Kasumi-1 (cell line): Measurements from ENCODE around the gene SEC14L2.
"Not testable (repeated sequence)": the region's sequence is repeated elsewhere in the genome, so short reads cannot be mapped to it uniquely, and the experiment has no call there.

Experiments
- DNase-seq, 2 experiments: peaks; one replicate each; lab custom pipeline; 2025; lab: John Stamatoyannopoulos, UW

SEC14L2 gene

DNA sequence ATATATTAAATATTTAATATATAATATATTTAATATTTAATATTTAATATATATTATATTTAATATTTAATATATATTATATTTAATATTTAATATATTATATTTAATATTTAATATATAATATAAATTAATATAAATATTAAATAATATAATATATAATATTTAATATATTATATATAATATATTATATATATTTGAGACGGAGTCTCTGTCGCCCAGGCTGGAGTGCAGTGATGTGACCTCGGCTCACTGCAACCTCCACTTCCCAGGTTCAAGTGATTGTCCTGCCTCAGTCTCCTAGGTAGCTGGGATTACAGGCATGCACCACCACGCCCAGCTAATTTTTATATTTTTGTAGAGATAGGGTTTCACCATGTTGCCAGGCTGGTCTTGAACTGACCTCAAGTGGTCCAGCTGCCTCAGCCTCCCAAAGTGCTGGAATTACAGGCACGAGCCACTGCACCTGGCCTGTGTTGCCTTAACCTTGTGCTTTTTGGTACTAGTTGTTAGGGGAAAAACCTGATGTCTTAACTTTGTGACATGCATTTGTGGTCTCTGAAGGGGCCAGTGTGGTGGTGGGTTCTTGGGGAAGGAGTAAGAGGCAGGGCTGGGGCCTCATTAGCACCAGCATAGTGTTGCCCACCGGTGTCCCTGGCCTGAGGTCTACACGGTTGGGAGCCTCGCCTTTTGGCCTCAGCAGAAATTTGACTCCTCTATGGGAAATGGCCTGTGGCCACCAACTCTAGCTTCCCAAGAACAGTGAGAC, 58.4 kb downstream of the SEC14L2 start:
- no peak for DNase-seq

DNA sequence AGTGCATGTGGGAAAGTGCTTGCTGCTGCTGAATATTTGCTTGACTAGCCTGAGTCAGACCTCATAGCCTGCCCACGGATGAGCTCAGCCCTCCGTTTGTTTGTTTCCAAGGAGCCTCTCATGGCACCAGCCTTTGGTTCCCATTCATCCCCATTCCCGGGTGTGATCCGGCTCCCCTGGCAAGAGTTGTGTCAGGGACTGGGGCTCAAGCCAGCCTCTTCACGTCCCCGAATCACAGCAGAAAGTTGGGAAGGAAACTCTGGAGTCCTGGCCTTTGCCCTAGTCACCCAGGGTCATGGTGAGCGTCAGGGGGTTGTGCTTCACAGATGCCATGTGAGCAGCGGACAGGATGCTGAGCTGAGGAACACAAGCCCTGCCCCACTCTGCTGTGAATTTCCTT, 61.2 kb downstream of the SEC14L2 start:
- DNase-seq, result no peak

DNA sequence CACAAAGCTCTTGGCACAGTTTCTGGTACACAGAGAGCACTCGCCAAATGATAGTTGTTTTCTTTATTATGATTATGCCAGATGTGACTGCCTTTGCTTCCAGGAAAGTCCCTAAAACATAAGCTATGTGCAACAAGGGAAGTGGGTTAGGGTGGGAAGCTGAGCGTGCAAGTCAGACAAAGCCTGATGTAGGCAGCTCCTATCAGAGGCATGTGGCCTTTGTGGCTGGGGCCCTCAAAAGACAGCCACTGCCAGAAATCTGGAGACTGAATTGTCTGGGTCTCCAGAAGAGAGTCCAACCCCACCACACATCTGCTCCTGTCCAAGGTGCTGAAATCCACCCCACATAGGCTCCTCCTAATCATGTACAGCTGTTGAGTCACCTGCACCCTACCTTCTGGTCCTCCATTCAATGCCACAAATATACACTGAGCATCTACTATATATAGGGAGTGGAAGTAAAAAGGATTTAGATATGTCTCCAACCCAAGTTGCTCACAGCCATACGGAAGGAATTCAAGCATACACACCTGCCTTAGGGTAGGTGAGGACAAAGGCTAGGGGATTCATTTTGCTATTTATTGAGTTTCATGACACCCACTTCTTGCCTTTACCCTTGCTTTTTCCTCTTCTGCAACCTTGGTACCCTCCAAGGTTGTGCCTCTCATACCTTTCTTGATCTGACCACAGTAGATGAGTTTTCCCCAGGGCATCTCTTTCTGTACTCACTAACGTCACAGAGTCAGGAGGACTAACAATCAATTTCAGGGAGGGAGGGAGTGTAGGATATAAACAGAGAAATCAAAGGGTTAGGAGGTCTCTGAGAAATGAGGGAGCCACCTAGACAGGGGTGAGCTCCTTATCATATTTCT, 62.6 kb downstream of the SEC14L2 start:
- peak; percentile 26 to 33 for DNase-seq

DNA sequence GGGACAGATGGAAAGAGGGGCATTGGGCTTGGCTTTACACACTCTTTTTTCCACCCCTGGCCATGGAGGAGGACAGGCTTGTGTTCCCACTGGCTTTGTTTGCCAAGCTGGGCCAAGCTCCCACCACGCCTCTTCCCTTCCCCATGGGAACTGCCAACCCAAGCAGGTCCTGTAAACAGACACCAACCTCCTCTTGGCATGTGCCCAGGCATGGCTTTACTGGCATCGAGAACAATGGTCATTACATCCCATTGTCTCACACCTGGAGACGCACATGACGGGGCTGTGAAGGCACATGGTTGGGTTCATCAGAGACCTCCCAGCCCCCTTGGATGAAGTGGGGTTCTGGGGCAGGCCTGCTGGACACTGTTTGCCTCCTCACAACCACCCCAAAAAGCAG, 63.3 kb downstream of the SEC14L2 start:
- DNase-seq, result no peak

DNA sequence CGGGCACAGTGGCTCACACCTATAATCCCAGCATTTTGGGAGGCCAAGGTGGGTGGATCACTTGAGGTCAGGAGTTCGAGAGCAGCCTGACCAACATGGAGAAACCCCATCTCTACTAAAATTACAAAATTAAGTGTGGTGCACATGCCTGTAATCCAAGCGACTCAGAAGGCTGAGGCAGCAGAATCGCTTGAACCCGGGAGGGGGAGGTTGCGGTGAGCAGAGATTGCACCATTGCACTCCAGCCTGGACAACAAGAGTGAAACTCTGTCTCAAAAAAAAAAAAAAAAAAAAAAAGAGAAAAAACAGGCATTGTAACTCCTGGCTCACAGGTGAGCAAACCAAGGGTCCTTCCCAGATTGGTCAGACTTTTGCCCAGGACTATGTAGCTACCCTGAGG, 63.7 kb downstream of the SEC14L2 start:
- not testable (repeated sequence) for DNase-seq

DNA sequence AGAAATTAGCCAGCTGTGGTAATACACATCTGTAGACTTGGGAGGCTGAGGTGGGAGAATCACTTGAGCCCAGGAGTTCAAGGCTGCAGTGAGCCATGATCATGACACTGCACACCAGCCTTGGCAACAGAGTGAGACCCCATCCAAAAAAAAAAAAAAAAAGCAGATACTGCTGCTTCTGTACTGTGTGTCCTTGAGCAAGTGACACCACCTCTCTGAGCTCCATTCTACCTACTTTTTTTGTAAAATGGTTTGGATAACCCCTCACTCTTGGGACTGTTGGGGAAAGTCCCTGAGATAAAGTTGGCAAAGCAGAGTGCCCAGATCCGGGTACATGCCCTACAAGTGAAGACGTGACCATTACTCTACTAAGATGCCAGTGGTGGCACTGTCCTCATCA, 72.3 kb downstream of the SEC14L2 start:
- no peak for DNase-seq

DNA sequence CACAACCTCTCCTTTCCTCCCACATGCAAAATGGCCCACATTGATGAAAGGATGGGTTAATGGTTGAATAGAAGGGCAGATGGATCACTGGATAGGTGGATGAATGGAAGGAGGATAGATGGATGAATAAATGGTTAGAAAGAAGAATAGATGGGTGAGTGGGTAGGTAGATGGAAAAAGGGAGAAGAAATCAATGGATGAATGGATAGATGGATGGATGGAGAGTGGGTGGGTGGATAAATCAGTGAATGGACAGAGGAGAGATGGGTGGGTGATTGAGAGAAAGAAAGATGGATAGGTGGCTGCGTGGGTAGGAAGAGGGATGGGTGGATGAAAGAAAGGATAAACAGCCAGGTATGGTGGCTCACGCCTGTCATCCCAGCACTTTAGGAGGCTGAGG, 73.8 kb downstream of the SEC14L2 start:
- DNase-seq, result no peak

DNA sequence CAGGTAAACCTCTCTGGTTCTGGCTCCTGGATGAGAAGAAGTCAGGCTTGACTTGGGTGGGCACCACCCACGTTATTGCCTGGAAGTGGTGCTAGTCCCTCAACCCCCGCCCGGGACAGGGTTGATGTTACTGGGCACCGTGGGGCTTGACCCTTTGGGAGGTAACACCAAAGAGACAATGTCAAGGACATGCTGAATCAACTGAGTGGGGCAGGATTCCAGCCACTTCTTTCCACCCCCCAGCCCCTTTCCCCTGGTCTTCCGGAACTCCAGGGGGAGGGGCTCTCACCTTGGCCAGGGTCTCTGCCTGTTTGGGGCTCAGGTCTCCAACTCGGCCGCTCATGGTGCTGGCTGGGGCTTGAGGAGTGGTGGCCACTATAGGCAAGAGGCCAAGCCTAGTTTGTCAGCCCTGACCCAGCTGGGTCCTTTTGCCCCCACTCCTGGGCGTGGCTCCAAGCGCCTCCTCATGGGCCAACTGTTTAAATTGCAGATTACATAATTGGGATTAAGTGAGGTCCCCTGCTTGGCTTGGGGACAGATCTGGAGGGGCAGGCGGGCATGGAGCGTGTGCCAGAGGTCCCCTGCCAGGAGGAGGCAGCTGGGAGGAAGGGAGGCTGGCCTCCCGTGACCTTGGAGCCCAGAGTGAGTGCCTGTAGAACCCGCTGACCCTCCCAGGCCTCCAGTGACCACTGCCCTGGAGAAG, 74.9 kb downstream of the SEC14L2 start, which contains the start of gene SEC14L3:
SEC14L3 (minus strand) TSS at position 402 of the 703 bp plus-strand sequence; CDS start at position 343, 59 bp downstream.
- DNase-seq, result no peak

DNA sequence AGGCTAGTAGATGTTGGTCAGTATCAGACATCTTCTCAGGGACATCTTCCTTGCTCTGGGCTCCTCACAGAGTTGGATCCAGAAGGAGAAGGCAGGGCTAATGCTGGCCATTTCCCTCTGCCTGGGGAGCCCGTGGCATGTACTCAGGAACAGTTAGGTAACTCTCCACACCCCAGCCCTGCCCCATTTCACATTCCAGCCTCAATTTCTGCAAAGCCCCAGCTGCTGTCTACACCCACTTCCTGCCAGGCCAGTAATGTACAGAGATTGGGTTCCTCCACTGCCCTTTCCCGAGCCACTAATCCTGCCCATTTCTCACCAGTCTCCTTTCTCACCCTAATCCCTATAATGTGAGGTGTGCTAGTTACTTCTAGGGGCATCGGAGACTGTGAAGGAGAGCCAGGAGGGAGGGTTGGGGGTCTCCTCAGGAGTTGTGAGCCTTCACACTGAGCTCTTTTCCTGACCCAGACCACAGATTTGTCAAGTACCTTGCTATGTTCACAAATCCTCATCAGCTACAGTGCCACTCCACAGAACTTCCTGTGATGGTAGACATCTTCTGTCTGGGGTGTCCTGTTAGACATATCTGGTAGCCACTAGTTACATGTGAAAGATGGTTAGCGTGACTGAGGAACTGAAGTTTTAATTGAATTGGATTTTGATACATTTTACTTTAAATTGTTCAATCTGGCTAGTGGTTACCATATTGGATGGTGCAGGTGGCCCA, 76.3 kb downstream of the SEC14L2 start:
- no peak for DNase-seq

DNA sequence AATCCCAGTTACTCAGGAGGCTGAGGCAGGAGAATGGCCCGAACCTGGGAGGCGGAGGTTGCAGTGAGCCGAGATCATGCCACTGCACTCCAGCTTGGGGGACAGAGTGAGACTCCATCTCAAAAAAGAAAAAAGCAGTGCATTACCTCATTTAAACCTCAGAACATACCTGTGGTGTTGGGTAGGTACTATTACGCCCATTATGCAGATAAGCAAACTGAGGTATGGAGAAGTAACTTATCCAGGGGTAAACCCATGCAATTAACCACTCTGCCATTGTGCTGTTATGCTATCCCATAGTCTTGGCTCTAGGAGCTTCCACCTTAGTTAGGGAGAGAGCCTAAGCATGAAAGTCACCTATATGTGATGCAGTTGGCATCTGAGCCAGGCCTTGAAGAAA, 77.3 kb downstream of the SEC14L2 start:
- DNase-seq, result no peak
